ENCODE results near the gene CHRDL1.

DNA sequence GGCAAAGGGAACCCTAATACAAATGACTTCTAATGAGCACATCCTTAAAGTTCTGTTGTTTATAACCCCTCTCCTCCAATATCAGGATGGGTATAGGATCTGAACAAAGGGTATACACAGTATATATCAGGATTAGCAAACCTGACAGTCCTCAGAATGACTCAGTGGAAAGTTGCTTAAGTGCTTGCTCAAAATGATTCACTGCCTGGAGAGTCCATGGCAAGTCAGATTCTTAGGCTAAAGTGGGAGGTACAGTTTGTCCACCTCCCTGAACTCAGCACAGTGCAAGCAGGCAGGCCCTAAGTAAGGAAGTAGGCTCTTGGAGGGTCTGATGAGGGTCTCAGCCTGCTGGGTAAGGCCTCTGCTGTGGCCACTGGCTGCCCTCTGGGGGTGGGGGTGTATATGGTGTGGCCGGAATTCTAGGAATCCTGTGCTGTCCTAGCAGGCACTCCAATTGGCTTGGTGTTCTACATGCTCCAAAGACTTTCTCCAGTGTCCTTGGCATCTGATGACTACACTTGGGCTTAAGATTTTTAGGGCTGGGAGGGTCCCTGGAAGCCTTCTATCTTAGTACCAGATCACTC, 54.3 kb downstream of the CHRDL1 start:
- TF ChIP-seq EEA1 (CRISPR knock-in tag; IDR thresholded peaks at IDR 0.05; ENCODE audit: borderline replicate concordance) (no peak), NFE2L1 (CRISPR knock-in tag; IDR thresholded peaks at IDR 0.05; ENCODE audit: borderline replicate concordance) (no peak), ZBTB10 (CRISPR knock-in tag; IDR thresholded peaks at IDR 0.05; ENCODE audit: borderline replicate concordance) (no peak), GATAD1 (CRISPR knock-in tag; IDR thresholded peaks at IDR 0.05) (no peak)
